Measurements from ENCODE around the gene FBL. TPM values are rescaled to one million over a fixed set of nuclear protein-coding genes. Genes with fewer than 3 reads are reported as not detected.

FBL gene
- total and polyA plus RNA-seq, 2 experiments from 2014 or later, result 124 to 140 TPM

DNA sequence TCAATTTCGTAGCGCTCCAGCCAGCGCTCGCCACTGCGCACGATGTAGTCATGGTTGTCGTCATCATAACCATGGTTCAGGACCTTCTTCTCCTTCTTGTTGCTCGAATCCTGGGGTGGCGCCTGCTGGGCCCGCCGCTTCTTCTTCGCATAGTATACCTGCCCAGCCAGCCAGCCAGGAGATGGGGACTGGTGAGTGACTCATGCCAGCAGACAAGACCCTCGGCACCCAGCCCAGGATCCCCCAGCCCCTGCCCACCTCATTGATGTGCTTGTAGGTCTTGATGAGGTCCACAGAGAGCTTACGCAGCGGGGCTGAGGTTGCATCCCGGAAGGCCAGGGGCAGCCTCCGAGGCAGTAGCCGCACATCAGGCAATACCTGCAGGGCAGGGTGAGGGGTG, 15.8 kb downstream of the FBL start:
- H3K4me1 ChIP-seq (ENCODE audit: low read depth), result no peaks in the 10 kb centered on the region
- H3K36me3 ChIP-seq, result peaks cover 28% of the 10 kb centered on the region
- no peaks in the 10 kb centered on the region for H3K9me3 ChIP-seq (ENCODE audit: low read depth)
- no peak overlapping the region for H3K4me3 ChIP-seq
- H3K27me3 ChIP-seq, result no peaks in the 10 kb centered on the region
- no peak for DNase-seq (ENCODE audit: low read depth in 1 of 2, low spot score in 1 of 2)
- TF ChIP-seq, protein P1, sequence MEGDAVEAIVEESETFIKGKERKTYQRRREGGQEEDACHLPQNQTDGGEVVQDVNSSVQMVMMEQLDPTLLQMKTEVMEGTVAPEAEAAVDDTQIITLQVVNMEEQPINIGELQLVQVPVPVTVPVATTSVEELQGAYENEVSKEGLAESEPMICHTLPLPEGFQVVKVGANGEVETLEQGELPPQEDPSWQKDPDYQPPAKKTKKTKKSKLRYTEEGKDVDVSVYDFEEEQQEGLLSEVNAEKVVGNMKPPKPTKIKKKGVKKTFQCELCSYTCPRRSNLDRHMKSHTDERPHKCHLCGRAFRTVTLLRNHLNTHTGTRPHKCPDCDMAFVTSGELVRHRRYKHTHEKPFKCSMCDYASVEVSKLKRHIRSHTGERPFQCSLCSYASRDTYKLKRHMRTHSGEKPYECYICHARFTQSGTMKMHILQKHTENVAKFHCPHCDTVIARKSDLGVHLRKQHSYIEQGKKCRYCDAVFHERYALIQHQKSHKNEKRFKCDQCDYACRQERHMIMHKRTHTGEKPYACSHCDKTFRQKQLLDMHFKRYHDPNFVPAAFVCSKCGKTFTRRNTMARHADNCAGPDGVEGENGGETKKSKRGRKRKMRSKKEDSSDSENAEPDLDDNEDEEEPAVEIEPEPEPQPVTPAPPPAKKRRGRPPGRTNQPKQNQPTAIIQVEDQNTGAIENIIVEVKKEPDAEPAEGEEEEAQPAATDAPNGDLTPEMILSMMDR (IDR thresholded peaks at IDR 0.05; ENCODE audit: low read depth, low read length), result no peak
- H3K27ac ChIP-seq, result no peak overlapping the region

DNA sequence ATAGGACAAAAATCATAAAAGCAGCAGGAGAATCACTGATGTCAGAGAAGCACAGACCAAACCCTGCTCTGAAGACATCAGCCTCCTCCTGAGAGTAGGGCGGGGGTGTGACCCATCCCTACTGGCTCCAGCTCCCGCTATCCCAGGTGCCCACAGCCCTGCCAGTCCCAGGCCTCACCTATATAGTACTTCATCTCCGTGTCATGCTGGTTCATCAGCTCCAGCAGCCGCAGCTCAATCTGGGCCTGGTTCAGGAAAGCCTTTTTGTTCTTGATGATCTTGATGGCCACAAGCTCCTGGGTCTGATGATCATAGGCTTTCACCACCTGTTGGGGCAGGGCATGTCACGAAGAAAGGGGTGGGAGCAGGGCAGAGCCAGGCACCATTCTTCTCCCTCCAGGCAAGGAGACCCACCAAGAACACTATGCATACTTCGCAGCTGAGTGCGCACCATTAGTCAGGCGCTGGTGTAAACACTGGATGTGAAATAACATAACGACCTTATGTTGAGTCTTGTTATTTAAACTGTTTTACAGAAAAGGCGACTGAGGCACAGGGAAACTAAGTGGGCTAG, 16.4 kb downstream of the FBL start:
- H3K27me3 ChIP-seq, result no peaks in the 10 kb centered on the region
- no peak for DNase-seq (ENCODE audit: low read depth in 1 of 2, low spot score in 1 of 2)
- no peak overlapping the region for H3K27ac ChIP-seq
- peaks cover 23% of the 10 kb centered on the region for H3K36me3 ChIP-seq
- H3K9me3 ChIP-seq (ENCODE audit: low read depth), result no peaks in the 10 kb centered on the region
- no peak overlapping the region for H3K4me3 ChIP-seq
- TF ChIP-seq, protein P1 (IDR thresholded peaks at IDR 0.05; ENCODE audit: low read depth, low read length), result no peak
- H3K4me1 ChIP-seq (ENCODE audit: low read depth), result no peaks in the 10 kb centered on the region

DNA sequence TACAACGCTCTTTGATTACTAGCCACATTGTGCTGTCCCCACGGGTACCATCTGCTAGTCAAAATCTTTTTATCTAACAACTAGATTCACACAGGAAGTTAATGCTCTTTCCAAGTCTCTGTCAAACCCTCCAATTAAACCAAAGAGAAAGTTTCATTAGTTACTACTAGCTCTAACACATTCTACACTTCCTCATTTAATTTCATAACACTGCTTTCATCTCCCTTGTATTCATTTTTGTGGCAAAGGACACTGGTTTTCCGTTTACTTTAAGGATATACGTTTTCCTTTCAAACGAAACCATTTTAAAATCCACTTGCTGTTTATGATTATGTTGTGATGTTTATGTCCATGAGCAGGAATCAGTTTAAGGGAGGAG, 17.5 kb downstream of the FBL start:
- TF ChIP-seq, protein P1 (IDR thresholded peaks at IDR 0.05; ENCODE audit: low read depth, low read length), result no peak
- Histone ChIP-seq H3K4me1 (ENCODE audit: low read depth) (no peaks in the 10 kb centered on the region), H3K36me3 (peaks cover 22% of the 10 kb centered on the region), H3K9me3 (ENCODE audit: low read depth) (no peaks in the 10 kb centered on the region), H3K4me3 (no peak overlapping the region), H3K27ac (no peak overlapping the region), H3K27me3 (no peaks in the 10 kb centered on the region)
- no peak for DNase-seq (ENCODE audit: low read depth in 1 of 2, low spot score in 1 of 2)

DNA sequence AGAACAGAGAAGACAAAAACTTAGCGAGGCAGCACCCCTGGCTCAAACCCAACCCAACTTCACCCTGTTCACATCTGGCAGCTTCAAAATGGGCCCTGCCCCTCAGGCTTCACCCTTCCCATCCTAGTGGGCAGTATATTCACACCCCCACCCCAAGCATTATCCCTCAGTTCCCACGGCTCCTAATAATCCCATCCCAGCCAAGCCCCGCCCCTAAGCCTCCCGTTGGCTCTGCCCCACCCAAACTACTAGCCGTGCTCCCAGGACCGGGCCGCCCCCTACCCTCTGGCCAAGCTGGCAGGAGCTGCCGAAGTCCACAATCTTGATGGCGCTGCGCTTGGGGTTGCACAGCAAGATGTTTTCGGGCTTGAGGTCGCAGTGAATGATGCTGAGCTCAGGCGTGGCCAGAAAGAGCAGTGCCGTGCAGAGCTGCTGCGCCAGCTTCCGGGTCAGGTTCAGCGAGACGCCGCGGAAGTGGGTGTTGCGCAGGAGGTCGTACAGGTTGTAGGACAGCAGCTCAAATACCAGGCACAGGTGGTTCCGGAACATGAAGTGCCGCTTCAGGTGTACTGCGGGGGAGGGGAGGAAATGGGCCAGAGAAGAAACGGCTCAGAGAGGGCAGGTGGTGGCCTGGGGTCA, 18.0 kb downstream of the FBL start:
- Histone ChIP-seq H3K4me3 (no peak overlapping the region), H3K36me3 (peaks cover 22% of the 10 kb centered on the region), H3K27me3 (no peaks in the 10 kb centered on the region), H3K27ac (no peak overlapping the region), H3K9me3 (ENCODE audit: low read depth) (no peaks in the 10 kb centered on the region), H3K4me1 (ENCODE audit: low read depth) (no peaks in the 10 kb centered on the region)
- TF ChIP-seq, protein P1 (IDR thresholded peaks at IDR 0.05; ENCODE audit: low read depth, low read length), result no peak
- DNase-seq (ENCODE audit: low read depth in 1 of 2, low spot score in 1 of 2), result no peak

DNA sequence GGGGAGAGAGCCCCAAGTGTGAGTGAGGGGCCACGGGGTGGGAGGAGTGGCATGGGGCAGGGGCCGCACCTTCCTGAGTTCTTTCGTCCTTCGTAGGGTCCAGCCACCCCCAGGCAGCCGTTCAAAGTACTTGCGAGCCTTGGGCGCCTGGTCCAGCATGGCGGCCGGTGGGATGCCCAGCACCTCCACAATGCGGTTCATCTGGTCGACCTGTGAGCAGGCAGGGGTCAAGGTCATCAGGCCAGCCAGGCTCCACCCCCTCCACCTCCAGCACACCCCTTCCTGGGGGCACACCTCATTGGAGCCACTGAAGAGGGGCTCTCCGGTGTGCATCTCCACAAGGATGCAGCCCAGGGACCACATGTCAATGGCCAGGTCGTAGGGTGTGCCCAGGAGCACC, 19.0 kb downstream of the FBL start:
- Histone ChIP-seq H3K27me3 (no peaks in the 10 kb centered on the region), H3K36me3 (peaks cover 22% of the 10 kb centered on the region)

More for the DNA sequence above, 19.0 kb downstream of the FBL start:
- Histone ChIP-seq H3K9me3 (ENCODE audit: low read depth) (no peaks in the 10 kb centered on the region), H3K27ac (no peak overlapping the region), H3K4me3 (no peak overlapping the region), H3K4me1 (ENCODE audit: low read depth) (no peaks in the 10 kb centered on the region)
- TF ChIP-seq, protein P1 (IDR thresholded peaks at IDR 0.05; ENCODE audit: low read depth, low read length), result no peak
- DNase-seq (ENCODE audit: low read depth in 1 of 2, low spot score in 1 of 2), result no peak

Data from cardiac muscle cell (in vitro differentiated cells and primary cell).